Erythroblast (primary cell): ENCODE results near the gene SIPA1.
A peak's percentile ranks its signal among the peaks of the same experiment; 100 is the strongest.

ENCODE experiments used
- DNase-seq, 2 experiments: peaks; one replicate each; lab custom pipeline; 2025; lab: John Stamatoyannopoulos, UW
- GATA1 ChIP-seq: IDR thresholded peaks from 2 replicates; pipeline ENCODE4 v1.6.1; 2011; ENCODE audit warnings: low read depth, mild to moderate bottlenecking, control low read depth, low read length, moderate library complexity
- POLR2A ChIP-seq: IDR thresholded peaks from 2 replicates; pipeline ENCODE4 v1.6.1; 2011; ENCODE audit warnings: mild to moderate bottlenecking, low read length

Gene SIPA1

GRCh38 chr11:65613091-65613928 lies 24.6 kb upstream of the SIPA1 start:
- no peak for DNase-seq
- TF ChIP-seq POLR2A: no peak
- TF ChIP-seq GATA1: no peak

- TF ChIP-seq POLR2A: peak; percentile 64
- no peak for TF ChIP-seq GATA1
- peak; percentile 100 for DNase-seq
Measured at GRCh38 chr11:65615229-65615949, 22.5 kb upstream of the SIPA1 start, which contains the start of gene PCNX3. Gene PCNX3 (plus strand): TSS chr11:65615776. CDS start chr11:65616312, 536 bp downstream.

DNA sequence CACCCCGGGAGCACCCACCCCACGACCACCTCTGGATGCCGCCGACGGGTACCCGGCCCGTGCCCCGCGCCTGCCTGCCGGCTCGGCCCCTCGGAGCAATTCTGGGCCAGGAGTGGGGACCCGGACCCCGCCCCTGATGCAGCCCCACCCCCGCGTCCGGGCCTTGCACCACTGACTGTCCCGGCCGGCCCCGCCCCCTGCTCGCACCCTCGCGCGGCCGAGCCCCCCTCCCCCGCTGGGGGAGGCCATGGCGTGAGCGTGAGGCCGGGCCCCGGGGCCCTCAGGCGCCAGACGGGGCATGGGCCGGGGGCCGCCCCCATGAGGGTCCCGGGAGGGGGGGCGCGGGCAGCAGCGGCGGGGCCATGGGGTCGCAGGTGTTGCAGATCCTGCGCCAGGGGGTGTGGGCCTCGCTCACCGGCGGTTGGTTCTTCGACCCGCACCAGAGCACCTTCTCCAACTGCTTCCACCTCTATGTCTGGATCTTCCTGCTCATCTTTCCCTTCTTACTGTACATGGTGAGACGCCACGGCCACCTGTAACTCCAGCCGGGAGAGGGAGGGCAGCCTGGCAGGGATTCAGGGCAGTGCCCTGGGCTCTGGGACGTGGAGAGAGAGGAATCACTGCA lies 21.8 kb upstream of the SIPA1 start:
- no peak for TF ChIP-seq POLR2A
- TF ChIP-seq GATA1: no peak
- peak; percentile 76 to 82 for DNase-seq

DNA sequence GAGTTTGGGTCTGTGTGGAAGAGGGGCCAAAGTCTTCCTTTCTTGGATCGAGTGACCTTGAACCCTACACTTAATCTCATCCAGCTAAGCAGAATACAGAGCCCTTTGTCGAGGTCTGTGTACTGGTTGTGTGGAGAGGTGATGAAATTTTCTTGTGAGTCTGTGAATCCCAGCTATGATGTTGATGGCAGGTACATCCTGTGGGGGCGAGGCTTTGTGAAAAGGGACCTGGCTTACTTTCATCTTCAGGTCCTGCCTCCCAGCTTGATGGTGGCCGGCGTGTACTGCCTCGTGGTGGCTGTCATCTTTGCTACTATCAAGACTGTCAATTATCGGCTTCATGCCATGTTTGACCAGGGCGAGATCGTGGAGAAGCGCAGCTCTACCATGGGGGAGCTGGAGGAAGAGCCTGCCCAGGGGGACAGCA lies 21.3 kb upstream of the SIPA1 start:
- TF ChIP-seq GATA1: no peak
- no peak for TF ChIP-seq POLR2A
- DNase-seq: no peak

DNA sequence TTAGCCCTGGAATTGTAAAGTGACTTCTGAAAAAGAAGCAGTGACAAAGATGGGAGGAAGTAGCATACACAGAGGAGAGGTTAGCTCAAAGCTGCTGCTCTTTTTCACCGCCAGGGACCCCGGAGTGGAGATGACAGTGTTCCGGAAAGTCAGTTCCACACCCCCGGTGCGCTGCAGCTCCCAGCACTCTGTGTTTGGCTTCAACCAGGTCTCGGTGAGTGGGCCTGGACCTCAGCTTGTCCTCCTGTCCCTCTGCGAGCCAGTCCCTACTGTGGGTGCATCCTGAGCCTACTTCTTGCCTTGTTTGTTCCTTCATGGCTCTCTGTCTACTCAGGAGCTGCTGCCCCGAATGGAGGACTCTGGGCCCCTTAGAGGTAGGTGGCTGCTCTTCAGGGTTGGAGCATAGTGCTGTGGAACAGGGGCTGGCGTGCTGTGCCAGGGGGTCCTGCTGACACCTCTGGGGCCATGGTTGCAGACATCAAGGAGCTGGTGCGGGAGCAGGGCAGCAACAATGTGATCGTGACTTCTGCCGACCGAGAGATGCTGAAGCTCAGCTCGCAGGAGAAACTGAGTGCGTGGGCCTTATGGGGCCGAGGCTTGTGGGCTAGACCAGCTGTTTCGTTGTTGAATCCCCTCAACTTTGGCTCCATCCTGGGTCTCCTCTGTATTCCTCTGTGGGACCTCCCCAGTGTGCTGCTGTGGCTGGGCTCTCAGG lies 20.6 kb upstream of the SIPA1 start:
- no peak for DNase-seq
- TF ChIP-seq POLR2A (no peak), GATA1 (no peak)

DNA sequence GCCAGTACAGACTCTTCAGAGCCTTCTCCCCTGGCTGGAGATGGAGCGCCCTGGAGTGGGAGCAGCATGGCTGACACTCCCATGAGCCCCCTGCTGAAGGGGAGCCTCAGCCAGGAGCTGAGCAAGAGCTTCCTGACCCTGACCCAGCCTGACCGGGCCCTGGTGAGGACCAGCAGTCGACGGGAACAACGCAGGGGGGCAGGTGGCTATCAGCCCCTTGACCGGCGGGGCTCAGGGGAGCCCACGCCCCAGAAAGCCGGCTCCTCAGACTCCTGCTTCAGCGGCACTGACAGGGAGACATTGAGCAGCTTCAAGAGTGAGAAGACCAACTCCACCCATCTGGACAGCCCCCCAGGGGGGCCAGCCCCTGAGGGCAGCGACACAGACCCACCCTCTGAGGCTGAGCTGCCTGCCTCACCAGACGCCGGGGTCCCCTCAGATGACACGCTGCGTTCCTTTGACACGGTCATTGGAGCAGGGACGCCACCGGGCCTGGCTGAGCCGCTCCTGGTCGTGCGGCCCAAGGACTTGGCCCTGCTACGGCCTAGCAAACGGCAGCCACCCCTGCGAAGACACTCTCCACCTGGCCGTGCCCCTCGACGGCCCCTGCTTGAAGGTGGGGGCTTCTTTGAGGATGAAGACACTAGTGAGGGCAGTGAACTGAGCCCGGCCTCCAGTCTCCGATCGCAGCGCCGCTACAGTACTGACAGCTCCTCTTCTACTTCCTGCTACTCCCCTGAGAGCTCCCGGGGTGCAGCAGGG lies 19.7 kb upstream of the SIPA1 start:
- no peak for TF ChIP-seq POLR2A
- no peak for TF ChIP-seq GATA1
- DNase-seq: no peak

DNA sequence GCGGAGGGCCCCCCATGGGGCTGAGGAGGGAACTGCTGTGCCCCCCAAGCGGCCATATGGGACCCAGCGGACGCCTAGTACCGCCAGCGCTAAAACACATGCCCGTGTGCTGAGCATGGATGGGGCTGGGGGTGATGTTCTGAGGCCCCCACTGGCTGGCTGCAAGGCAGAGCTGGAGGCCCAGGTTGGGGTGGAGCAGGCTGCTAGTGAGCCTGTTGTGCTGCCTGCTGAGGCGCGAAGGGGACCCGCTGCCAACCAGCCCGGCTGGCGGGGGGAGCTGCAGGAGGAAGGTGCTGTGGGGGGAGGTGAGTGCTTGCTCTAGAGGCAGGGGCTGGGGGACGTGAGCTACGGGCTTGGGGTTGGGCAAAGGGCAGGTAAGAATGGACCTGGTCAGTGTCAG lies 19.1 kb upstream of the SIPA1 start:
- no peak for TF ChIP-seq POLR2A
- TF ChIP-seq GATA1: no peak
- no peak for DNase-seq

GRCh38 chr11:65619281-65619928 lies 18.5 kb upstream of the SIPA1 start:
- no peak for TF ChIP-seq GATA1
- TF ChIP-seq POLR2A: no peak
- no peak for DNase-seq

DNA sequence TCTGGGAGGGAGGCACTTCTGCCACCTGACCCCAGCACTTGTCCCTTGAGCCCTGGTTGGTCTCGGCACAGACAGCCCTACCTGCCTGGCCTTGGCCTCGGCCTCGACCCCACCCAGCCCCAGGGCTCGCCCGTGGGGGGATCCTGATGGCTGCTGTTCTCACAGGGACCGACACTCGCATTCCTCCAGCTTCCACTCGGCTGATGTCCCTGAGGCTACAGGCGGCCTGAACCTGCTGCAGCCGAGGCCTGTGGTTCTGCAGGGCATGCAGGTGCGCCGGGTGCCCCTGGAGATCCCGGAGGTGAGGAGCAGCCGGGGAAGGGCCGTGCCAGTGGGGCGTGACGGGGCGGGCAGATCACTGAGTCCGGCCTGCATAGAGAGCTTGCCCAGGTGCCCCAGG lies 17.2 kb upstream of the SIPA1 start:
- no peak for TF ChIP-seq GATA1
- no peak for TF ChIP-seq POLR2A

DNA sequence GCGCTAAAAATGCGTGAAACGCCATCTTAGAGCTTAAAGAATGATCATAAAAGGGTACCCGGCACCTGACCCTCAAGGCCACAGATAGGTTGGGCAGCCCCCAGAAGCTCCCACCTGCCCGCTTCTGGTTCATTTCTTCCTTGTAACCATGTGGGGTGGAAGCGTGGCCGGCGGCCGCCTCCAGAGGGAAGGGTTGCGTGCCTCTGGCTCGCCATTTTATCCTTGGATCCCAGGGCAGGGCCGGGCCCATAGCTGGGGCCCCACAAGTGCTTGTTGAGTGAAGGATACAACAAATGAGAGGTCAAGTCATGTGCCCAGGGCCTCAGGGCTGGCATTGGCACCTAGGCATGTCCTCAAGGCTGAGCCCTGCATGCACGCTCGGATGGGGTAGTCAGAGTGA lies 16.4 kb upstream of the SIPA1 start:
- TF ChIP-seq GATA1: no peak
- TF ChIP-seq POLR2A: no peak
- no peak for DNase-seq

More for the DNA sequence above, 17.2 kb upstream of the SIPA1 start:
- no peak for DNase-seq

DNA sequence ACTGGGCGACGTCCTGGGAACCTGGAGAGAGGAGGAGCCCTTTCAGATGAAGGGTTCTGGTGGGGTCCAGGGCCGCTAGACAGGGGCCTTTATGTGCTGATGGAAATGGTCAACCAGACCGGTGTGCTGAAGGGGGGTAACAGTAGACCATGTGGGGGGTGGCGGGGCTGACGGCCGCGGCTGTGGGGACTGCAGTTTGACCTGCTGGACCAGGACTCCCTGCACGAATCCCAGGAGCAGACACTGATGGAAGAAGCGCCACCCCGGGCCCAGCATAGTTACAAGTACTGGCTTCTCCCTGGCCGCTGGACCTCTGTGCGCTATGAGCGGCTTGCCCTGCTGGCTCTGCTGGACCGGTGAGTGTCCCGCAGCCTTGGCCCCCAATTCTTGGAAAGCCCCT lies 15.9 kb upstream of the SIPA1 start:
- no peak for TF ChIP-seq POLR2A
- TF ChIP-seq GATA1: no peak
- DNase-seq: no peak

DNA sequence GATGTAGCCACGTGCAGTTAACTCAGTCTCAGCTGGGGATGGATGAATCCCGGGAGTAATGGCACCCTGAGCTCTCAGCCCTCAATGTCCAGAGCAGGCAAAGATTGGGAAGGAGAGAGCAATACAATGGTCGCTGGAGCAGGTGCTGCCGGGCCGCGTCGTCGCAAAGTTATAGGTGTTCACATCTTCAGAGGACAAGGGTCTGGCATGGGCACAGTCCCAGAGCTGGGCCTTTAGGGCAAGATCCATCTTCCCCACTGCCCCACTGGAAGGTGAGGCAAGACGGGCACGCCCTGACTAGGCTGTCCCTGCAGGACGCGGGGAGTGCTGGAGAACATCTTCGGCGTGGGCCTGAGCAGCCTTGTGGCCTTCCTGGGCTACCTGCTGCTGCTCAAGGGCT lies 14.7 kb upstream of the SIPA1 start:
- TF ChIP-seq GATA1: no peak
- no peak for TF ChIP-seq POLR2A
- no peak for DNase-seq
